GM12878 (cell line): ENCODE results near the gene TBKBP1. TPM values are rescaled to one million over a fixed set of nuclear protein-coding genes. Genes with fewer than 3 reads are reported as not detected.

Source experiments
- ATAC-seq: fragments of 200-7000 bp; cut with Tn5 transposase; 3 replicates; pipeline ENCODE4 v1.9.1; 2020; ENCODE audit warnings: mild to moderate bottlenecking, moderate library complexity
- BruUV-seq: library from RNA; stranded (reverse); fragments of 400-500 nt; replicated peaks from 2 replicates; lab custom pipeline; 2021; lab: Mats Ljungman, UMichigan
- CTCF ChIA-PET: fragments of 300-600 bp; sonication (Branson Sonifier 250); formaldehyde crosslinking; extraction: SDS; loops from one replicate; lab custom pipeline; 2021; ENCODE audit warnings: inconsistent platforms; lab: Yijun Ruan, JAX
- POLR2A ChIA-PET: fragments of 350-600 bp; formaldehyde crosslinking; extraction: SDS; loops from one replicate; lab custom pipeline; 2021; ENCODE audit warnings: inconsistent platforms; lab: Charles Lee
- RAD21 ChIA-PET: fragments of 300-600 bp; sonication (Branson Sonifier 250); formaldehyde crosslinking; loops from one replicate; lab custom pipeline; 2023; ENCODE audit warnings: antibody characterized with exemption; ENCODE audit not compliant: unreplicated experiment; lab: Charles Lee
- SMC1A ChIA-PET: fragments of 300-600 bp; sonication (Branson Sonifier 250); formaldehyde crosslinking; loops from one replicate; lab custom pipeline; 2023; ENCODE audit not compliant: unreplicated experiment, uncharacterized antibody; lab: Charles Lee
- DNase-seq: peaks from one replicate; pipeline ENCODE4 v3.0.0-alpha.2; 2011; ENCODE audit warnings: low read depth, low spot score
- FAIRE-seq: peaks from 3 replicates; lab custom pipeline; 2011; peaks lifted over from hg19 to GRCh38; lab: Jason Lieb, UNC
- H2AFZ ChIP-seq: 2 replicates; pipeline ENCODE4 v1.6.0; 2011; ENCODE audit warnings: low read depth, low read length, control low read depth; ENCODE audit not compliant: control insufficient read depth
- H3K27ac ChIP-seq: 2 replicates; pipeline ENCODE4 v1.5.1; 2011; ENCODE audit warnings: control low read depth; ENCODE audit not compliant: control insufficient read depth, insufficient read depth
- H3K27me3 ChIP-seq, 2 experiments: replicated peaks in 1 of 2; 2 replicates each; pipeline versions ENCODE4 v1.6.0 to v1.6.1; 2011; ENCODE audit warnings: low read length in 1 of 2; ENCODE audit not compliant: control insufficient read depth in 2 of 2, insufficient read depth in 2 of 2
- H3K36me3 ChIP-seq, 2 experiments: 2 replicates each; pipeline ENCODE4 v1.5.1; 2011; ENCODE audit warnings: low read length in 1 of 2; ENCODE audit not compliant: control insufficient read depth in 2 of 2, insufficient read depth in 2 of 2
- H3K4me1 ChIP-seq: 2 replicates; pipeline ENCODE4 v1.6.1; 2011; ENCODE audit warnings: mild to moderate bottlenecking, low read length, moderate library complexity, mixed read lengths; ENCODE audit not compliant: control insufficient read depth, insufficient read depth
- H3K4me2 ChIP-seq: 2 replicates; pipeline ENCODE4 v1.6.0; 2011; ENCODE audit warnings: control low read depth; ENCODE audit not compliant: control insufficient read depth, insufficient read depth
- H3K4me3 ChIP-seq: fragments of 200-600 bp; sonication (generic); 2 replicates; pipeline ENCODE4 v1.5.1; 2016
- H3K79me2 ChIP-seq: 2 replicates; pipeline ENCODE4 v1.6.0; 2011; ENCODE audit warnings: low read length; ENCODE audit not compliant: control insufficient read depth, insufficient read depth
- H3K9ac ChIP-seq: 2 replicates; pipeline ENCODE4 v1.8.0; 2011; ENCODE audit warnings: low read length, control low read depth, mixed read lengths; ENCODE audit not compliant: control insufficient read depth, insufficient read depth
- H3K9me3 ChIP-seq: replicated peaks from 3 replicates; pipeline ENCODE4 v1.5.1; 2011; ENCODE audit warnings: mild to moderate bottlenecking, low read length; ENCODE audit not compliant: control insufficient read depth, insufficient read depth
- H4K20me1 ChIP-seq: 2 replicates; pipeline ENCODE4 v1.6.0; 2011; ENCODE audit not compliant: control insufficient read depth, insufficient read depth
- BHLHE40 ChIP-seq, 2 experiments: fragments of 450-650 bp in 1 of 2; IDR thresholded peaks; 2 replicates each; pipeline ENCODE4 v1.6.1; 2011 to 2017; ENCODE audit warnings: low read depth in 2 of 2, borderline replicate concordance in 1 of 2, improper control_type of control experiment in 1 of 2, low read length in 1 of 2, mild to moderate bottlenecking in 1 of 2
- ELK1 ChIP-seq: IDR thresholded peaks from 2 replicates; pipeline ENCODE4 v1.6.1; 2012; ENCODE audit warnings: low read depth, low read length, improper control_type of control experiment
- EP300 ChIP-seq, 2 experiments: fragments of 150-350 bp in 1 of 2; IDR thresholded peaks; 2 replicates each; pipeline ENCODE4 v1.6.1; 2011 to 2012; ENCODE audit warnings: low read depth in 2 of 2, low read length in 2 of 2, borderline replicate concordance in 1 of 2, improper control_type of control experiment in 1 of 2, inconsistent platforms in 1 of 2; ENCODE audit not compliant: control insufficient read depth in 1 of 2
- HDAC2 ChIP-seq: fragments of 200-600 bp; sonication (generic); IDR thresholded peaks from 2 replicates; pipeline ENCODE4 v1.6.1; 2017
- IRF3 ChIP-seq: fragments of 450-650 bp; IDR thresholded peaks from 2 replicates; pipeline ENCODE4 v1.6.1; 2014; ENCODE audit warnings: mild to moderate bottlenecking
- KDM1A ChIP-seq: fragments of 200-600 bp; sonication (generic); IDR thresholded peaks from 2 replicates; pipeline ENCODE4 v1.6.1; 2016; ENCODE audit warnings: borderline replicate concordance
- MAX ChIP-seq: IDR thresholded peaks from 2 replicates; pipeline ENCODE4 v1.6.1; 2012; ENCODE audit warnings: low read depth, low read length, improper control_type of control experiment
- MYC ChIP-seq: IDR thresholded peaks from 2 replicates; pipeline ENCODE4 v1.6.1; 2011; ENCODE audit warnings: mild to moderate bottlenecking, low read length, moderate library complexity, inconsistent platforms; ENCODE audit not compliant: insufficient read depth, insufficient replicate concordance, insufficient read length, severe bottlenecking
- SMARCA5 ChIP-seq: fragments of 450-650 bp; IDR thresholded peaks from 2 replicates; pipeline ENCODE4 v1.6.1; 2017; ENCODE audit warnings: mild to moderate bottlenecking
- ZNF592 ChIP-seq: fragments of 450-650 bp; IDR thresholded peaks from 2 replicates; pipeline ENCODE4 v1.6.1; 2017; ENCODE audit warnings: mild to moderate bottlenecking, moderate library complexity
- WGBS: methylation state at CpG from one replicate; pipeline ENCODE4 v1.1.6; 2016; ENCODE audit warnings: low lambda C conversion rate; ENCODE audit not compliant: insufficient replicate concordance, insufficient coverage; ENCODE audit errors: missing lambda C conversion rate; 5-methylcytosine and 5-hydroxymethylcytosine counted together
- in situ Hi-C: fragments of 300-500 bp; cut with MboI; formaldehyde crosslinking; loops from 9 replicates; pipeline ENCODE4 v1.14.3; 2018; ENCODE audit warnings: mixed read lengths
- intact Hi-C: fragments of 100-400 bp; cut with micrococcal nuclease; formaldehyde crosslinking; loops from one replicate; pipeline ENCODE4 v1.14.2; 2022; ENCODE audit not compliant: unreplicated experiment
- polyA plus RNA-seq, 11 experiments: library from polyadenylated mRNA; depleted of rRNA in 4 of 11; unstranded in 6 of 11; stranded (reverse) in 5 of 11; fragments of >200 nt; fragmentation: Nextera tagmentation in 4 of 11; fragmentation: Illumina TruSeq in 1 of 11; extraction: Ambion mirVana in 4 of 11; extraction: Trizol in 1 of 11; gene quantifications; 1 replicate in 1 of 11; 2 replicates in 10 of 11; pipeline versions ENCODE4 v1.2.1 to v1.2.3, GENCODE V29; 2011 to 2016; ENCODE audit warnings: inconsistent platforms in 2 of 11, missing spikeins in 2 of 11, low read depth in 1 of 11
- total RNA-seq, 4 experiments: library from RNA; depleted of rRNA in 3 of 4; stranded (reverse); fragments of >200 nt in 3 of 4; fragmentation: Illumina TruSeq in 1 of 4; extraction: Trizol in 1 of 4; gene quantifications; 2 replicates each; pipeline versions ENCODE4 v1.2.1 to v1.2.3, GENCODE V29; 2013 to 2021

Gene TBKBP1
- total and polyA plus RNA-seq, 10 of the 15 experiments (the other 5 are each of a cell fraction or from before 2014, with no cell fraction given): 0.11 to 2.7 (median 0.74) TPM; not detected in 3

- no peak for TF ChIP-seq MYC
- TF ChIP-seq HDAC2: no peak
- TF ChIP-seq KDM1A: no peak
- TF ChIP-seq IRF3: no peak
- no peak for TF ChIP-seq MAX
Observed at GRCh38 chr17:47731396-47731795, 37.4 kb downstream of the TBKBP1 start (continued).

GRCh38 chr17:47732399-47733046 is 38.6 kb downstream of the TBKBP1 start:
- ChIA-PET RAD21 (interaction anchor here (0.6 to 10.4 kb wide), 10 partner anchors 9 to 503 kb away, joined by 3 to 136 read pairs (median 4); partner anchors contain the start of gene TBKBP1), POLR2A (interaction anchor here (0.6 to 3.3 kb wide), 6 partner anchors 9 to 379 kb away, joined by 3 to 23 read pairs (median 4); no protein-coding TSS in a partner anchor), SMC1A (interaction anchor here (0.8 to 7.0 kb wide), 10 partner anchors 9 to 69 kb away, joined by 3 to 56 read pairs (median 12); no protein-coding TSS in a partner anchor), CTCF (interaction anchor here (0.6 to 17.1 kb wide), 14 partner anchors 9 to 447 kb away, joined by 3 to 242 read pairs (median 4); no protein-coding TSS in a partner anchor)
- no TSS peak for BruUV-seq
- FAIRE-seq (no peak), DNase-seq (no peak), ATAC-seq (no peak)
- TF ChIP-seq ELK1: no peak
- no peak for TF ChIP-seq EP300 (IDR thresholded peaks at IDR 0.05; ENCODE audit: borderline replicate concordance in 1 of 2, control insufficient read depth in 1 of 2, low read depth in 2 of 2, low read length in 2 of 2)
- peak in 1 of 2 experiments; percentile 3; a peak in 1 of 4 replicates for TF ChIP-seq BHLHE40 (IDR thresholded peaks at IDR 0.05; ENCODE audit: borderline replicate concordance in 1 of 2, low read depth in 2 of 2, low read length in 1 of 2)
- TF ChIP-seq SMARCA5: peak; percentile 25; the same call in 1 of the 2 replicates
- TF ChIP-seq ZNF592: no peak
- Histone ChIP-seq H3K9me3 (no peaks in the 10 kb centered on the region), H4K20me1 (no peaks in the 10 kb centered on the region), H3K79me2 (peaks cover 43% of the 10 kb centered on the region), H3K4me1 (peaks cover 27% of the 10 kb centered on the region), H3K9ac (no peak overlapping the region), H3K27ac (no peak overlapping the region), H3K4me3 (0 out of 2 replicates have a peak overlapping the region, but pooled peaks have one; percentile 64), H3K4me2 (peak overlapping the region; percentile 60), H2AFZ (peak overlapping the region; percentile 8; the same call in 1 of the 2 replicates), H3K27me3 (0 out of 4 replicates have a peak, but pooled peaks cover 0 to 1% of the 10 kb centered on the region in 2 experiments), H3K36me3 (no peaks in the 10 kb centered on the region)
- in situ Hi-C loops (no loop called here), intact Hi-C loops (loop anchor here (2.0 to 10.0 kb wide), 2 partner anchors 18 to 78 kb away; no protein-coding TSS in a partner anchor)
- 40% methylated on average over 12 of the region's 12 CpGs for WGBS
